GM21529 (cell line): Measurements from ENCODE around the gene CRYZ.

Source experiments
- ATAC-seq: cut with Tn5 transposase; IDR thresholded peaks from one replicate; pipeline ENCODE4 v1.9.1; 2021; ENCODE audit not compliant: unreplicated experiment

Gene CRYZ

GRCh38 chr1:74731399-74732052, 1.3 kb downstream of the CRYZ start:
- no peak for ATAC-seq

- no peak for ATAC-seq
Measured at GRCh38 chr1:74729741-74730478, 2.9 kb downstream of the CRYZ start.

- ATAC-seq = no peak
Measured at GRCh38 chr1:74728736-74729135, 4.1 kb downstream of the CRYZ start.

GRCh38 chr1:74726063-74726462, 6.8 kb downstream of the CRYZ start:
- no peak for ATAC-seq

DNA sequence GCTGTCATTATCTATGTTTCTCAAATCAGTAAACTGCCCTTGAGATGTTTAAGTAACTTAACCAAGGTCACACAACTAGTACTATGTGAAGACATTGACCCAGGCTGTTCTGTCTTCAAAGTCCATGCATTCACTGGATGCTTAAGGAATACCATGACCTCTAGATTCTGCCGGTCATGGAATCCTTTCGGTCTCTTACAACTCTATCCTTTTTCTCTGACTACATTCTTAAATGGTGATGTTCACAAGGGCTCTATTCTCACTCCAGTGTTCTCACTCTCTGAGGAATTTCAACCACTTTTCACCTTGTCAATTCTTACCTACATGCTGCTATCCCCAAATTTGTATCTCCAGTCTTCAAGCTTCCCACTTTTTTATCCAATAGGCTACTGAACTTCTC, 15.2 kb downstream of the CRYZ start:
- no peak for ATAC-seq

DNA sequence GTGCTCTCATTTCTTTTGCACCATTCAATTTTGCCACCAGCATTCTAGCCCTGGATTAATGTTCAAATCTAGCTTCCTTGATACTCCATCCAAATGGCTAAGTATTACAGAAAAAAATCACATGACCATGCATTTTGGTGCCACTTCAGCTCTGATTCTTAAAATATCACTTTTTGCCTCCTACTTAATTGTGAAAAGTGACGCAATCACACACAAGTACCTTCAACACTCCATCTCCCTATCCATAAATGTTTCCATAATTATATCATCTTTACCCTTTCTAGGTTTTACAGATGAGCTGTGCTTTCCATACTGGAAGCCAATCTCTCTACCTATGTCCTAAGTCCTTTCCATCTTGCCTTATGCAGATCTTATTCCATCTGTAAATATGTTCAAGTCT, 16.0 kb downstream of the CRYZ start:
- no peak for ATAC-seq

- ATAC-seq = no peak
Measured at GRCh38 chr1:74715806-74716205, 17.0 kb downstream of the CRYZ start.

GRCh38 chr1:74715236-74715502, 17.7 kb downstream of the CRYZ start:
- ATAC-seq = peak; percentile 32

GRCh38 chr1:74714429-74715235, 18.2 kb downstream of the CRYZ start:
- peak; percentile 80 for ATAC-seq

DNA sequence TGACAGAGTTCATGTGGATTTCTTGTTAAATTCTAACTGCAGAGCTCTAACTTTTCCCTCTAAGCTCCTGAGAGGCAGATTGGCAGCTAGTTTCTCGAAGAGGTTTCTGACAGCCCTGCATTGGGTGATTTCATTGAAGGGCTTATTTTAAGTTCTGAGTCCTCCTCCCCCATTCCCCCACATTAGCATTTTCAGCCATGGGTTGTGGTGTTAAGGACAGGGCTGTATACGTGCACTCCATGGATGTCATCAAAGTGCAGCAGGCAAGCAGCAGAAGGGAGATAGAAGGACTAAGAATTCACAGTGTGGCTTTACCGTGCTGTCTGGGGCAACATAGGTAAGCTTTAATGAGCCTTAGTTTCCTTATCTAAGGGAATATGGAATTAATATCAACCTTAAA, 19.0 kb downstream of the CRYZ start:
- peak; percentile 21 for ATAC-seq

- ATAC-seq = no peak
Measured at GRCh38 chr1:74712881-74713280, 20.0 kb downstream of the CRYZ start.

DNA sequence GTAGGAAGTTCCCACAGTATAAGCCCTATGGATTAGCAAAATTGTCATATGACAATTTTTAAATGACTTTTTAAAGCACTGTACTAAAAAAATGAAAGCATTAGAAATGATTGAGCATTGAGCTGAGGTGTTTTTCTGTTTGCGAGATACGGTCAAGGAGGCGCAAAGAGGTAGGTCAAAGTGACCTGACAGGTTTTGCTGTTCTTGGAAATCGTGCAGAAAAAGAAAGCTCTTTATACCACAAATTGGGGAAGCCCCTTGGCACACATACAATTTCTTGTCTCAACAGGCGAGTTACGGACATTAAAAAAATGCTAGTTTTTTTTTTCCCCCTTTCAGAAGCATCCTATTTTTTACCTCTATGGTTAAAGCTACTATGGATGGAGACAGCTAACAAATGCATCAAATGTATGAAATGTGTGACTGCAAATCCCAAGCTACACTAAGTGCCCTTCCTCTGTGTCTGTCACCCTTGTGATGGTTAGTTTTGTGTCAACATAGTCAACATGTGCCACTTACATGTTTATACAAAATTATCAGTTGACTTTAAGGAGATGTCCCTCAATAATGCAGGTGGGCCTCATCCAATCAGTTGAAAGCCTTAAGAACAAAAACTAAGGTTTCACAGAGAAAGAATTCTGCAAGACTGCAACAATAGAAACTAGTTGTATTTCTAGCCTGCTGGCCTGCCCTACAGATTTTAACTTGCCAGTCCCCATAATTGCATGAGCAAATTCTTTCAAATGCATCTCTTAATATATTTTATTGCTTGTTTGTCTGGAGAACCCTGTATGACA, 29.3 kb downstream of the CRYZ start:
- ATAC-seq = no peak

DNA sequence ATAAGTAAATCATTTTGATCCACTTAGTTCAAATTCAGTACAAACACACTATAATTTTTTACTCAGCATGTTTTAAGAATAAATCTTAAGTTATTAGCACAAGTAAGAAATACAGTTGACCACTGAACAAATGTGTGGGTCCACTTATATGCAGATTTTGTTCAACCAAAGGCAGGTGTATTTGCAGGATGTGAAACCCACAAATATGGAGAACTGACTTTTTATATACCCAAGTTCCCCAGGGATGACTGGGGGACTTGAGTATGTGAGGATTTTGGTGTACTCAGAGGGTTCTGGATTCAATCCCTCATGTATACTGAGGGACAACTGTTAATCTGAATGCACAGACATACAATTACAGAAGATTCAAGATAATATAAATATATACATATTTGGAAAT, 33.5 kb downstream of the CRYZ start:
- ATAC-seq = no peak

DNA sequence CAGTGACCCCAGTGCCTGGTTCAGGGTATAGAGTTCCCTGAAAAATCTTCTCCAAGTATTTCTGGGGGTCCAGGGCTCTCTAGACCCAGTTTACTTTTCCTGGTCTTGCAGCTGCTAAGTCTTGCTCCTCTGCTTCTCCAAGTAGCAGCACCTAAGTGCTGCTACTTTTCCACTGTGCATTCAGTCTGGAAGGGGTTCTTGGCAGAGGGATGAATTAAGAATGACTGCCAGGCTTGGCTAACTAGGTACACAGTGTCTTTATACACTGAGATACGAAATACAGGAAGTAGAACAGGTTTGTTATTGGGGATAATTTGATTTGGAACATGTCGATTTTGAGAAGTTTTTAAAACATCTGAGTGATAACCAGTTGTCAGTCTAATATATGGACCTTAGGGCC, 35.0 kb downstream of the CRYZ start:
- no peak for ATAC-seq

DNA sequence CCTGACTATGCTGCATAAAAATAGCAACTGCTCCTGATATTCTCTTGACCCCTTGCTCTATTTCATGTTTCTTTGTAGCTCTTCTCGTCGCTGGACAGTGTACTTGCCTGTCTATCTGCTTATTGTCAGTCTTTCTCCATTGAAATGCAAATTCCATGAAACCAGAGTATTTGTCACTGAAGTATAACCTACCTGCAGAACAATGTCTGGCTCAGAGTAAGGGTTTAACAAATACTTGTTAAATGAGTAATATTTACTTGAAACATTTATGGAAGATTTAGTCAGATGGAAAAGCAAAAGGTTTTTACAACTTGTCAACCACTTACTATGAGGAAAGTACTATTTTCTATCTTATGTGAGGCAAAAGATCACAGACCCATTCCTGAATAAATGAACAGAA, 39.4 kb downstream of the CRYZ start:
- no peak for ATAC-seq

DNA sequence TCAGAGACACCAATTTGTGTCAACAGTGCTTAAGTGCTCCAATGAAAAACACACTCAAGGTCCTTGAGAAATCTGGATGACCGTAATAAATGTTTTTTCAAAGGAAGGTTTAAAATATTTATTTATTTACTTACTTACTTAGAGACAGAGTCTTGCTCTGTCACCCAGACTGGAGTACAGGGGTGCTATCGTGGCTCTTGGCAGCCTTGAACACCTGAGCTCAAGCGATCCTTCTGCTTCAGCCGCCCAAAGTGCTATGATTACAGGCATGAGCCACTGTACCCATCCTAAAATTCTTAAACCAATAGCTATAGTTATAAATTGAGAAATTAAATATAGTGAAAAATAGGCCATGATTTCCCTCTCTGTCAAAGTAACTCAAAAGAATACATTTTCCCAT, 41.9 kb downstream of the CRYZ start:
- ATAC-seq = no peak

DNA sequence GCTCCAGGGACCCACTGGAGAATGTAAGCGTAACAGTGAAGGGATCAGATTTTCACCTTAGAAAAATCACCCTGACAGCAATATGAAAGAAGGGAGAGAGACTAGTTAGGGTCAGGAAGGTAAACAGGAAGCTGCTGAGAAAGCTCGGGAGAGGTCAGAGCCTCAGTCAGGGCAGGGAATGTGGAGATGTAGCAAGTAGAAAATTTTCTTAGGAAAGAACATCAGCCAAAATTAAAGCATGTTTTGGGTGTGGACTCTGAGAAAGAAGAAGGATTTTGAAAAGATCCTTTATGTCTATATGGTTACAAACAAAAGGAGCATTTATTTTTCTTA, 42.5 kb downstream of the CRYZ start:
- no peak for ATAC-seq

- peak; percentile 79 for ATAC-seq
Measured at GRCh38 chr1:74689621-74690363, 43.1 kb downstream of the CRYZ start.

- no peak for ATAC-seq
Measured at GRCh38 chr1:74686928-74687327, 45.9 kb downstream of the CRYZ start.

DNA sequence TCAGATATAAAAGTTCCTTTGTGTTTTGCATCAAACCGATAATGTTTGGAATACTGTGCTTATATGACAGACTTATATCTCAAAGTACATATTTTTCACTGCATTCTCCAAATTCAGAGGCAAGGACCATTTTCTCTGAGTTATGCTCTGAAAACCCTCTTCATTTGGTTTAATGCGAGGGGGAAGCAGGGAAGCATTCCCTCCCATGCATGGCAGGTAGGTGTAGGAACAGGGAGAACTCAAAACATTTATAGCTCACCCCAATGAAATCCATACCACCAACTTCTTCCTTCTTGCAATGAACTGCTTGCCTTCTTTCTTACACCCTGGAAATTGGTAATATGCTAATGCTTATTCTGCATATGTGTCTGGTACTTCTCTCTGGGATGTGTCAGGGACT, 48.5 kb downstream of the CRYZ start:
- no peak for ATAC-seq

DNA sequence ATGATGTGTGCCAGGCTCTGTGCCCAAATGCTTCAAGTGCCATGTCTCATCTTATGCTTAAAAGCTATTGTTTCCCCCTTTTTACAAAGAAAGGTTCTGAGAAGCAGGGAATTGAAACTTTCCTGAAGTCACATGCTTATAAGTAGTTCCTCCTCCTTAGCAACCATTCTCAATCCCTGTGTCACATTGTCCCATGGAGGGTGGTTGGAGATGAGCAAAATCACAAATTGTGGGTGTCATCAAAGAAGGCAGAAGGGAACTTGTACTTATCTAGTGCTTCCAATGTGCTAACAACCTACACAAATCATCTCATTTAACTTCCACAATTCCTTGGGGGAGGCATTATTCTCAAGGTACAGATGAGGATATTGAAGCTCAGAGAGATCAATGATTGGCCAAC, 49.2 kb downstream of the CRYZ start:
- ATAC-seq = no peak
